Endothelial cell of umbilical vein (primary cell): ENCODE results near the gene PLD2.

Source experiments
- POLR2AphosphoS5 ChIP-seq: IDR thresholded peaks from 2 replicates; pipeline ENCODE4 v1.6.1; 2012; ENCODE audit warnings: low read depth, mild to moderate bottlenecking, control low read depth, low read length, moderate library complexity; ENCODE audit not compliant: insufficient read depth
- TF ChIP-seq, protein P1 (sequence below), 2 donors: IDR thresholded peaks; 1 replicate in 1 of 2; 2 replicates in 1 of 2; pipeline ENCODE4 v1.5.1; 2011; ENCODE audit warnings: low read length in 2 of 2, mild to moderate bottlenecking in 2 of 2, moderate library complexity in 2 of 2, control low read depth in 1 of 2, inconsistent platforms in 1 of 2, low read depth in 1 of 2; ENCODE audit not compliant: insufficient read depth in 1 of 2; ENCODE audit errors: extremely low read depth in 1 of 2

DNA sequence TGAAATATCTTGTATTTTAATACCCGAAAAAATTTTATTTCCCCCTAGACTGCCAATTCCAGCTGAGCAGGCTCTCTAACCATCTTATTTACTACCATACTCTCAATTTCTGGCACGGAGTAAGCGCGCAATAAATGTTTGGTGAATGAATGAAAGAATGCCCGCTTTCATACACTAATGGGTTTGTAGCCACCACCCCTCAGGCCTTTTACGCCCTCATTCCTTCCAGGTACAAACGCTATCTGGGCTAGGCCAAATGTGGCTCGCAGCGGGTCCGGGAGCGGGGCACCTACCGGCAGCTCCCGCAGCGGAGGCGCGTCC is 536 bp upstream of the PLD2 start:
- TF ChIP-seq, protein P1, sequence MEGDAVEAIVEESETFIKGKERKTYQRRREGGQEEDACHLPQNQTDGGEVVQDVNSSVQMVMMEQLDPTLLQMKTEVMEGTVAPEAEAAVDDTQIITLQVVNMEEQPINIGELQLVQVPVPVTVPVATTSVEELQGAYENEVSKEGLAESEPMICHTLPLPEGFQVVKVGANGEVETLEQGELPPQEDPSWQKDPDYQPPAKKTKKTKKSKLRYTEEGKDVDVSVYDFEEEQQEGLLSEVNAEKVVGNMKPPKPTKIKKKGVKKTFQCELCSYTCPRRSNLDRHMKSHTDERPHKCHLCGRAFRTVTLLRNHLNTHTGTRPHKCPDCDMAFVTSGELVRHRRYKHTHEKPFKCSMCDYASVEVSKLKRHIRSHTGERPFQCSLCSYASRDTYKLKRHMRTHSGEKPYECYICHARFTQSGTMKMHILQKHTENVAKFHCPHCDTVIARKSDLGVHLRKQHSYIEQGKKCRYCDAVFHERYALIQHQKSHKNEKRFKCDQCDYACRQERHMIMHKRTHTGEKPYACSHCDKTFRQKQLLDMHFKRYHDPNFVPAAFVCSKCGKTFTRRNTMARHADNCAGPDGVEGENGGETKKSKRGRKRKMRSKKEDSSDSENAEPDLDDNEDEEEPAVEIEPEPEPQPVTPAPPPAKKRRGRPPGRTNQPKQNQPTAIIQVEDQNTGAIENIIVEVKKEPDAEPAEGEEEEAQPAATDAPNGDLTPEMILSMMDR (IDR thresholded peaks at IDR 0.05; ENCODE audit: extremely low read depth in 1 of 2, insufficient read depth in 1 of 2, low read depth in 1 of 2, low read length in 2 of 2), result no peak
- TF ChIP-seq POLR2AphosphoS5, result no peak
